CD4-positive, alpha-beta T cell treated with Interleukin-2 at 100 ng/mL for 4 hours (primary cell): ENCODE results near the gene NR1I2.

Experiments
- DNase-seq: peaks from one replicate; pipeline ENCODE4 v3.0.0-alpha.2; 2020; ENCODE audit warnings: low spot score

Gene NR1I2

DNA sequence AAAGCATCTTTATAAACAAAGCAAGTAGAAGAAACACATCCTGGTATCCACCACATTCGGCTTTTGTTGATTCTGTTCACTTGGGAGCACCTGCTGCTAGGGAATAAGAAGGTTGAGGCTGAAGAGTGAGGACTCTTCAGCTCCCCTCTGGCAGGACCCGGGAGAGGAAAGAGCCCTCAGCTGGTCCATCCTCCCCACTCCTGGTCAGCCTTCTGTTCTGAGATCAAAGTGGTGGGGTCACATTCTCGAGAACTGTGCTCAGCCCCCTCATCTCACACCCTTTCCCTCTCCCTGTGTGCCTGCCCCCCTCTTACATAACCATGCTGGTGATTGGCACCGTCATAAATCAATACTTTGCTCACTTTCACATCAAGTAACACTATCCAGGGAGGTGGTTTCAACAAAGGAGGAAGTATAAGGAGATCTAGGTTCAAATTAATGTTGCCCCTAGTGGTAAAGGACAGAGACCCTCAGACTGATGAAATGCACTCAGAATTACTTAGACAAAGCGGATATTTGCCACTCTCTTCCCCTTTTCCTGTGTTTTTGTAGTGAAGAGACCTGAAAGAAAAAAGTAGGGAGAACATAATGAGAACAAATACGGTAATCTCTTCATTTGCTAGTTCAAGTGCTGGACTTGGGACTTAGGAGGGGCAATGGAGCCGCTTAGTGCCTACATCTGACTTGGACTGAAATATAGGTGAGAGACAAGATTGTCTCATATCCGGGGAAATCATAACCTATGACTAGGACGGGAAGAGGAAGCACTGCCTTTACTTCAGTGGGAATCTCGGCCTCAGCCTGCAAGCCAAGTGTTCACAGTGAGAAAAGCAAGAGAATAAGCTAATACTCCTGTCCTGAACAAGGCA is at the start of gene NR1I2:
Gene NR1I2, plus strand, starts transcription at position 772 of the 869 bp plus-strand sequence.
- DNase-seq: no peak

DNA sequence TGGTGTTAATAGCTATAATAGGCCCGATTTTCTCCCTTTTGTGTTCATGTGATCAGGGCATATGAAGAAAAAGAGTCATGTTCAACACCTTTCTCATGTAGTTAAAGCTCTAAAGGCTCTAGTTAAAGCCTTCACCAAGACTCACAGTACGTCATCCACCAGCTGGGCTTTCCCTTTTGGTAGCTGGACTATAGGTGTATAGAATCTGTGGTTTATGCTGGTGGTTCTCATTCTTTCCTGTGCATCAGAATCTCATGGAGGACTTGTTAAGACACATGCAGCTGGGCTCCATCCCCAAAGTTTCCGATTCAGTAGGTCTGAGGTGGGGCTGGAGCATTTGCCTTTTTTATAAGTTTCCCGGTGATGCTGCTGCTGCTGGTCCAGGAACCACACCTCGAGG is 48.1 kb upstream of the NR1I2 start:
- no peak for DNase-seq

DNA sequence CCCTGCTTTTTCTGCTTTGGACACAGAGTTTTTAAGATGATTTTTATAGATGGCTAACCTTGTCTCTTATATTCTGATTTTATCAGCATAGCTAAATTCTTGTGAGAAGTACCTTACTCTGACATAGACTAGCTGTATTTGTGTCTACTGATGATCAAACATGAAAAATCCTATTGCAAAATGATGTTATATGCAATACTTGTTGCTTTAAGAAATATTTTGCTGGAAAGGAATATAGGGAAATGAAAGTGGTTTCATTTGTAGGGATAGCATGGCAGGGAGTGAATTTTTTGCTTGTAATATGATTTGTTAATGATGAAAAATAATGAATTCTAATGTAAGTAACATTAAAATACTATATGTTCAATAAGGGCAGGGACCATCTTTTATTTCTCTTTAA is 43.2 kb upstream of the NR1I2 start:
- DNase-seq: no peak

DNA sequence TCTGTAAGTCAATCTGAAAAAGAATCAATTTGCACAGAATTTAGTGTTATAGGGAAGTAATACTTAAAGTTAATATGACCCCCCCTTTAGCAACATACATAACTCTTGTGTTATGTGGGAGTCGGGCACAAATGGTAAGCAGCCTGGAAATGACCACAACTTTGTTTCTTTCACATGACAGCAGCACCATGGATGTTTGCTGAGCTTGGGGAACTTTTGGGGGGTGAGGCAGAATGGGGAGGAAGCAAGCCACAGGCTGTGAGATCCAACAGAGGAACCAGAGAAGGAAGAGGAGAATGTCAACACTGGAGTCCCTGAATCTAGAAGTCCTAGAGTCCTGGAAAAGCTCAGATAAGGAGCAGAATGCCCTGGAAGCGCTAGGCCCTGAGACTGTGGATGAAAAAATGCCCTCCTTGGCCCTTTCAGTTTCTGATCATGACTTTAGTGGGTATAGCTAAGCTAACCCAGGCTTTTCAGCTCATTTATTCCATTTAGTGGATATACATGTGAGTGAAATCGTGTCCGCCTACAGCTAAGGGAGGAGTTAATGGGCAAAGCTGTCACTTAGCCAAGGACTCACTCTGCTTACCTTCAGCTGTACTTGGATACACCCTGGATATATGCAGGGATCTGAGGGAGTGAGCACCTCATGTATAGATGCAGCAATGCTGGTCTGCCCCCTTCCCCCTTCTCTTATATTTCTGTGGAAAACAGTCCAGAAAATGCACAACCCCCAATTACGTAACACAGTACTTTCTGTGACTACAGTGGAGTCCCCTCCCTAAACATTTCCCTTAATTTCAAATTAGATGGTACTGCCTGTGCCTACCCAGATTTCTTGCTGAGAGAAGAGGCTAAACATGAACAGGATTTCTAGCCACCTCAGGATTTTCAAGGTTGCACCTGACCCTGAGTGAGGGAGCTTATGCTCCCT is 40.0 kb upstream of the NR1I2 start:
- no peak for DNase-seq

DNA sequence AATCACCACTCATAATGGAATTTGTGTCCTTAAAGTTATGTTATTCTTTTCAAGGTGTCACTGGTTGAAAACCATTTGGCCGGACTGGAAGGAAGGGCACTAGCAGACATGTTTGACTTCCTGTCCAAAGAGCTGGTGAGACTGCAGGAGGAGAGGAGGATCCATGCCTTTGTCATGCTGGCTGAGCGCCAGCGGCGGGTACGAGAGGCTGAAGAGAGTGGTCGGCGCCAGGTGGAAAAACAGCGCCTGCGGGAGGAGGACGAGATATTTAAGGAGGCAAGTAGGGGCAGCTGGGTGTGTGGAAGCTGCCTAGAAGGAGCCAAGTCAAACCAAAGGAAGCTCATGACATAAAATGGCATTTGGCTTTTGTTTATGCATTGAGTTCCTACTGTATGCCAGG is 38.0 kb upstream of the NR1I2 start:
- DNase-seq: no peak

DNA sequence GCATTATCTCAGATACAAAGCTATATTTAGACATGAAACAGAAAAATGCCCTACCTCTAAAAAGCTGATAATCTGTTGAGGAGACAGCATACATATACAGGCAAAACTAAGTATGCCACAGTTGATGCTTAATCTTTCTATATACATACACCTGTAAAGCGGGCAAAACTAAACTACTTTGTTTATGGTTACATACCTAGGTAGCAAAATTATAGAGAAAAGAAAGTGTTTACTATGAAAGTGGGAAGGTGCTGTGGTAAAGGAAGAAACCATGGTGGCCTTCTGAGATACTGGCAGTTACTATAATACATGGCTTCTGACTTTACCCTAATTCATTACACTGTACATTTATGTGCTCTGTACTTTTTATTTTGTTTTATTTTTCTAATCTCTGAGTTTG is 36.0 kb upstream of the NR1I2 start:
- no peak for DNase-seq

DNA sequence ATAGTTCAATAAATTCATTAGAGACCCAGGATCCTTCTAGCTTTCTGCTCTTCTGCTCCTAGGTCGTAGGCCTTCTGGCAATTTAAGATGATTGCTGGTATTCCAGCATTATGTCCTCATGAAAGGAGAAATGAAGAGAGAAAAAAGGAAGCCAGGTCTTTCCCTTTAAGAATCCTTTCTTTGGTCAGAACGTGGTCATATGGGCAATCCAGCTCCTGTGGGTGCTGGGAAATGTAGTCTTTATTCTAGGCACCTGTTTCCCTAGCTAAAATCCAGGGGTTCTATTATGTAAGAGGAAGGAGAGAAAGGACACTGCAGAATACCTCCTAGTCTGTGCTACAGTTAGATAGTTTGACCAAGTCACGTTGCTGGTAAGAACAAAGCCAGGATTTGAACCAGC is 35.5 kb upstream of the NR1I2 start:
- no peak for DNase-seq

DNA sequence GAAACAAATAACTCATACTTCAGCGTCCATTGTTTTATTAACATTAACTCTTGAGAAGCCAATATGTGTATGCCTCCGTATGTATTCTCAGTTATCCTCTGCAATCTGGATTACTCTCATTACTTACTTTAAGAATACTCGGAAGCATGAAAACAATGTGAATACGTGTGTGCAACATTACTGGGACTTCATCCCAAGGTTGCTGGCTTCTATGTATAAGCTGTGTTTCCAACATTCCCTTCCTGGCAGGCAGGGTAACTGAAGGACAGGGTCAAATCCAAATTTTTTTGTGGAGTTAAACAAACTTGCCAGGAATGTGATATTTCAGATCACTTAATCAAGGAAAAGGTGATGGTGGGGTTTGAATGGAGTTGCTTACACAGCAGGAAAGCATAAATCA is 34.5 kb upstream of the NR1I2 start:
- DNase-seq: no peak

DNA sequence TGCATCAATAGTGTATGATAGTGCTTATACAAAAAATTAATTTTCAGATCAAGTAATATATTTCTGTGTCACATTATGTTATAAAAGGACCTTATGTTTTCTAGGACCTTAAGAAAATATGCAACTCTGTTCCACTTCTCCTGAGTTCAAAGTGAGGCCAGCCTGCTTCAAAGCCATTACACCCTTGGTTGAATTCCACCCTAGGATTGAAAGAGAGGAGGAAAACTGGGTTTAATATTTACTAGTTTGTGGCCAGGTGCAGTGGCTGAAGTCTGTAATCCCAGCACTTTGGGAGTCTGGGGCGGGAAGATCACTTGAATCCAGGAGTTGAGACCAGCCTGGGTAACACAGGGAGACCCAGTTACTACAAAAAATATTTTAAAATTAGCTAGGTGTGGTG is 32.9 kb upstream of the NR1I2 start:
- no peak for DNase-seq

DNA sequence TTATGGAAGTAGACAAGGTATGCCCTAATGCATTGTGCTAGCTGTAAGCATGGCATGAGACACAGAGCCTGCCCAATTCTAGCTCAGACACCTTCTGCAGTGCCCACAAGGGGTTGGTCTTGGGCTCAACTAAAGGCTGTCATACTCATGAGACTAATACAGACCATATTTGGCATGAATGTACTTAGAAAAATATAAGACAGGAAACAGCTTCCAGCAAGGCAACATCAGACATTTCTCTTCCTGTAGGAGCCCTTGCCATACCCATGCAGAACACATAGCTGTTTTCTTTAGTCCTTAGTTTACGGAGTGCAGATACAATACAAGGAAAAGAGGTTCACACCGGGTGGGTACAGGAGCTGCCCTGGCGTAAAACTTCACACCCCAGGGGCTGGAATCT is 30.5 kb upstream of the NR1I2 start:
- DNase-seq: no peak

DNA sequence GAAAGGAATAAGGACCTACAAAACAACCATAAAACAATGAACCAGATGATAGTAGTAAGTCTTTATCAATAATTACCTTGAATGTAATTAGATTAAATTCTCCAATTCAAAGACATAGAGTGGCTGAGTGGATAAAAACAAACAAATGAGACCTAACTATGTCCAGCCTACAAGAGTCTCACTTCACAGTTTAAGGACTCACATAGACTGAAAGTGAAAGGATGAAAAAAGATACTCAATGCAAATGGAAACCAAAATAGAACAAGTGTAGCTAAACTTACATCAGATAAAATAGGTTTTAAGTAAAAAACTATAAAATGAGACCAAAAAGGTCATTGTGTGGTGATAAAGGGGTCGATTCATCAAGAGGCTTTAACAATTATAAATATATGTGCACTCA is 21.9 kb upstream of the NR1I2 start:
- DNase-seq: no peak

DNA sequence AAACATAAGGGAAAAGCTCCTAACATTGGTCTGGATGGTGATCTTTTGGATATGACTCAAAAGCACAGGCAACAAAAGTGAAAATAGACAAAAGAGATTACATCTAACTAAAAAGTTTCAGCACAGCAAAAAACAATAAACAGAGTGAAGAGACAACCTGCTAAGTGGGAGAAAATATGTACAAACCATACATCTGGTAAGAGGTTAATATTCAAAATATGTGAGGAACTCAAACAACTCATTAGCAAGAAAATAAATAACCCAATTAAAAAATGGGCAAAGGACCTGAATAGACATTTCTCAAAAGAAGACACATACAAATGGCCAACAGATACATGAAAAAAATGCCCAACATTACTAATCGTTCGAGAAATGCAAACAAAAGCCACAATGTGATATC is 19.0 kb upstream of the NR1I2 start:
- no peak for DNase-seq

DNA sequence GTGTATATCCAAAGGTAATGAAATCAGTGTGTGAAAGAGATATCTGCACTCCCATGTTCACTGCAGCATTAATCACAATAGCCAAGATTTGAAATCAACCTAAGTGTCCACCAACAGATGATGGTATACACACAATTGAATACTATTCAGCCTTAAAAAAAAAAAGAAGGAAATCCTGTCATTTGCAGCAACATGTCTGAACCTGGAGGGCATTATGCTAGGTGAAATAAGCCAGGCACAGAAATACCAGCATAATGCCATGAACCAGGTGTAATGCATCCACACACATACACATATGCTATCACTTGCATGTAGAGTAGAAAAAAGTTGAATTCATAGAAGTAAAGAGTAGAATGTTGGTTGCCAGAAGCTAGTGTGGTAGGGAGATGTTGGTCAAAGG is 18.4 kb upstream of the NR1I2 start:
- DNase-seq: no peak

DNA sequence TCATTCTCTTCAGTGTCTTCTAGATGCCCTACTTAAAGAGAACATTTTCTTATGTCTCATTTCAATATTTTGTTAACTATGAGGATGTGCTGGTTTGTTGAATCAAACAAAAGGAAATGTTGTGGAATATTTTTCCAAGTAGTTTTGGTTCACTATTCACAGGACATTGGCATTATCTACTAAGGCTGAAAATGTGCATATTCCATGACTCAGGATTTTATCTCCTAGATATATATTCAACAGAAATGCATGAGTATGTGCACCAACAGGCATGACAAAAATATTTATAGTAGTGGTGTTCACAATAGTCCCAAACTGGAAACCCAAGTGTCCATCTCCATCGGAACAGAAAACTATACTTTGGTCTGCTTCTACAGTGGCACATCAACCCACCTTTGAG is 16.7 kb upstream of the NR1I2 start:
- DNase-seq: no peak

DNA sequence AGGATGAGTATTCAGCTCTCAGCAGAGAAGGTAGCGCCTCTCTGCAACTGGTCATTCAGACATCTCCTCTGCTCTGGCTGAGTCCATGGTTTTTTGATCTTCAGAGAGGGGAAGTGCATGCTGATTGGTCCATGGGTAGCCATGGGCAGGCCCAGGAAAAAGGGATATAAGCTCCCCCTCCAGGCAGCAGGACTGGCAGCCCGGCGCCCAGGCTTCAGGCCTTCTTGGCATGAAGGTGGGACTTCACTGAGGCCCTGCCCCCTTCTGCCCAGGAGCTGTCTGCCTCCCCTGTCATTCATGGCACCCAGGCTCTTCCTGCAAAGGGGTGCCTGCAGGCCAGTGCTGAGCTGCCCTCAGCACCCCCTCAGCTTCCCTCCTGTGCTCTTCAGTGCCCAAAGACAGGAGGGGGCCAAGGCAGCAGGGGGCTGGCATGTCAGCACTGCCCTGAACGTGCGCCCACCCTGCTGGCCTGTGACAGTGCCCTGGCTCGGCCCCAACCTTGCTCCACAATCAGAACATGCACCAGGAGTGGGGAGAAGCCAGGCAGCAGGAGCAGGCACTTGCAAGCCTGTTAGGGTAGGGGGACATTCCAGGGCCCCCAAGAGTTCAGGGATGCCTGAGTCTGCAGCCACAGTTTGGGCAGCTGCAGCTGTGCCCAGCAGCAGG is 13.8 kb upstream of the NR1I2 start:
- no peak for DNase-seq

DNA sequence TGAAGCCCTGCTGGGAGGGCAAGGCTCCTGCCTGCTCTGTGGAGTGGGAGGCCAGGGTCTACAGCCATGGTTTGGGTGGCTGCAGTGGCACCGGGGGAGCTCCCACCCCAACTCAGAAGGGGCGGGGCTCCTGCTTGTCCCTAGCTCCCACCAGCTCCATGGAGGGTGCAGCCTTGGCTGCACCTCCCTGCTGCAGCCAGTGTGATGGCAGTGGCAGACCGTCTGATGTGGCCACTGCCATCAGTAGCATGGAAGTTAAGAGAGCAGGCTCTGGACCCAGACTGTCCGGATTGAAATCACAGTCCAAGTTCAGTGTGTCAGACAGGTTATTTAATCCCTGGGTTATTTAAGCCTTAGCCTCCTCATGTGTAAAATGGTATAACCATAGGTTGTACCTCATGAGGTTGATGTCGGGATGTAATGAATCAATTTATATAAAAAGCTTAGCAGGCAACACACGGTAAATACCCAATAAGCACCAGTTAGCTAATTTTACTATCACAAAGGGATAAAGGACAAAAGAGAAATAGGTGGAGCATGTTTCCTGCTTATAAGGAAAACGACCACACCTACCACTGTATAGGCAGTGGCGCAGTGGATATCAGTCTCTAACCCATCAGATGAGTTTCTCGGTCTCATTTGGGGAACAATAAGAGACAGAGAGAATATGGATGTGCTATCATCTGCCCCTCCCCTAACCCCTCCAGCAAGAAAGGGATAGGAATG is 13.1 kb upstream of the NR1I2 start:
- DNase-seq: no peak

DNA sequence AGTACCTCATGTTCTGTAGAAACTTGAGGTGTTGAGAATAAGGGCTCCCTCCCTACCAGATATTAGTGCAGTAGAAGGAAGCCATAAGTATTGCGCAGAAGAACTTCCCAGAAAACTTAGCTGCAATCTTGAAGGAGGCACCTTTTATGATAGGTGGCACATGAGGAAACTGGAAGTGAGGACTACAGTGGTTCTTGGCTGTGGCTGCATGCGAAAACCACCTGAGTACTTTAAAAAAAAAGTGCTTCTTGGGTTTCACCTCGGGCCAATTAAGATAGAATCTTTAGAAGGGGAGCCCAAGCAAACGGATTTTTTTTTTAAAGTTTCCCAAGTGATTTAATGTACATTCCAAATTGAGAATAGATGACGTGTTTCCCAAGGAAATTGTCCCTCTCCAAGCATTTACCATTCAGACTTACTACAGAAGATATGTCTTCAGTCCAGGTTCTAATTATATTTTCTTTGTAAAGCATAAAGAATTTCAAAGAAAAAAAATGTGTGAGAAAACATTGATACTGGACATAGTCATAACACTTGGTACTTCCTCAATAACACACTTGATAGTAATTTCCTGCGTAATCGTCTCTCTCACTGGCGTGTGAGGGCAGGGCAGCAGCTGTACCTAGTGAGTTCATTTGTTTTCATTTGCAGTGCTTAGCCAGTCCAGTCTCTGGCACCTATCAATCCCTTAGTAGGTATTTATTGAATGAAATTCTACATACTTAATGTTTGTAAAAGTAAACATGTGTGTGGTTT is 12.3 kb upstream of the NR1I2 start:
- DNase-seq: no peak

DNA sequence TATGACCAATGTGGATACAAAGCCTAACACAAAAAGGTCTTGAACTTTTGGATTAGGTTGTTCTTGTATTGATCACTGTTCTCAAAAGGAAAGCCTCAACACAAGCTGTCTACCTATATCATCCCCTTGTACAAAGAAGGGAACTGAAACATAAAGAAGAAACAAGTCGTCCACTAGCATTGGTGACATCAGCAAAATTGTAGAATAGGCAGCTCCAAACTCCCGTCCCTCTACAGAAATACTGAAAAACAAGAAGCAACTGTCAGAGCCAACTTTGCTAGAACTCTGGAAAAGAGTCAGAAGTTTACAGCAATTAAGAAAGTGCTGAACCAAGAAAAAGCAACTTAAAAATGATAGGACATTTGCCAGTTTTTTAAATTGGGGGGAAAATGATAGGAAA is 7.5 kb upstream of the NR1I2 start:
- no peak for DNase-seq

DNA sequence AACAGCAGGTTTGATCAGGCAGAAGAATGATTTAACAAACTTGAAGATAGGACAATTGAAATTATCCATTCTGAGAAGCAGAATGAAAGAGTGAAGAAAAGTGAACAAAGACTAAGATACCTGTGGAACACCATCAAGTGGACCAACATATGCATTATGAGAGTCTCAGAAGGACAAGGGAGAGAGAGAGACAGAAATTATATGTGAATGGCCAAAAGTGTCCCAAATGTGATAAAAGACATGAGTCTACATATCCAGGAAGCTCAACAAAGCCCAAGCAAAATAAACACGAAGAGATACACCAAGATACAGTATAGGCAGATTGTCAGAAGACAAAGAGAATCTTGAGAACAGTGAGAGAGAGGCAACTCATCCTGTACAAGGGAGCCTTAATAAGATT is 5.6 kb upstream of the NR1I2 start:
- DNase-seq: no peak

DNA sequence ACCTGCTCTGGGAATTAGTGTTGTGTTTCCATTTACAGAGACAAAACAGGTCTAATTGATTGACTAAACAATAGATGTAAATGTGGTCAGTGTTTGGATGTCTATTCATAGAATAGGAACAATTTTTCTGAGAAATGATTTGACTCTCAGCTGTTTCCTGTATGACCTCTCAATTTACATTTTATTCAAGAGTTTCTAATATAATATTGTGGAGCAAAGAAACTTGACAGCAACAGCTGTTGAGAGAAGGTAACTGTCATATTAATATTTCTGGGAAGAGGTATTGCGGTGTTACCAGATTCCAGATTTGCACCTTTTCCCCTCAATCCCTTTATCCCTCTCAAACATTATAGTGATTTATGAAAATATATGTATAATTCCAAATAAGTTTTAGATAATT is 3.7 kb upstream of the NR1I2 start:
- DNase-seq: no peak

DNA sequence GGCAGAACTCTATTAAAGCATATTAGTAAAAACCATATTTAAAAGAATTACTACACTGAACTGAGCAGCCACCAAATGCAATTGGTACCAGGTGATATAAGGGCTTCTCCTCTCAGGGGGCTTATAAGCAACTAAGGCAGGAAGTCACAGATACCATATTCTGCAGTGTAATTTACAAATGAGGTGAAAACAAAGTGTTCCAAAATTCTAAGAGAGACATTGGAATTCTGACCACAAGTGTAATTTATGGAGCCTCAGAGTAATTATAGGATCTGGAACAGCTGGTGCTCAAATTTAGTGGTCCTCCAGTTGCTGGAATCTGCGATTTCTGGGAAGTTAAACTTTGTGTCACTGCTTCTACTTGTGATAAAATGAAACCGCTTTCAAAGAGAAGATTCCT is 3.1 kb upstream of the NR1I2 start:
- no peak for DNase-seq
